K562 (cell line): ENCODE data around the gene C1orf167.

Experiments
- DNMT1 ChIP-seq: fragments of 450-650 bp; IDR thresholded peaks from 2 replicates; pipeline ENCODE4 v1.6.1; 2016; ENCODE audit warnings: antibody characterized with exemption, mild to moderate bottlenecking
- E2F3 ChIP-seq: fragments of 250-450 bp; sonication (Bioruptor Pico); IDR thresholded peaks from 2 replicates; pipeline ENCODE4 v1.4.0; 2020; ENCODE audit warnings: mild to moderate bottlenecking
- EP300 ChIP-seq: IDR thresholded peaks from 2 replicates; pipeline ENCODE4 v1.6.1; 2012; ENCODE audit warnings: low read length, improper control_type of control experiment
- FOS ChIP-seq: IDR thresholded peaks from 3 replicates; pipeline ENCODE4 v1.6.1; 2011; ENCODE audit not compliant: insufficient read length; ENCODE audit errors: extremely low read depth
- RNF2 ChIP-seq: sonication (generic); IDR thresholded peaks from 2 replicates; pipeline ENCODE4 v1.6.1; 2016
- SP1 ChIP-seq: sonication (generic); formaldehyde crosslinking; IDR thresholded peaks from 2 replicates; pipeline ENCODE4 v1.8.1; 2022; ENCODE audit warnings: mild to moderate bottlenecking, missing genetic modification reagents
- TF ChIP-seq, protein P1 (sequence below): sonication (generic); formaldehyde crosslinking; IDR thresholded peaks from 2 replicates; pipeline ENCODE4 v1.8.0; 2022; ENCODE audit warnings: mild to moderate bottlenecking, missing genetic modification reagents, borderline replicate concordance
- TF ChIP-seq, protein P2 (sequence below): sonication (generic); formaldehyde crosslinking; IDR thresholded peaks from 2 replicates; pipeline ENCODE4 v1.8.1; 2022; ENCODE audit warnings: missing genetic modification reagents
- TF ChIP-seq, protein P3 (sequence below), 2 experiments: fragments of 450-650 bp in 1 of 2; sonication (generic) in 1 of 2; formaldehyde crosslinking in 1 of 2; IDR thresholded peaks in 1 of 2; conservative IDR thresholded peaks in 1 of 2; 2 replicates each; pipeline versions ENCODE4 v1.6.1 to v1.8.1; 2016 to 2023; ENCODE audit warnings: mild to moderate bottlenecking in 2 of 2, moderate library complexity in 2 of 2, inconsistent platforms in 1 of 2, missing genetic modification reagents in 1 of 2

DNA sequence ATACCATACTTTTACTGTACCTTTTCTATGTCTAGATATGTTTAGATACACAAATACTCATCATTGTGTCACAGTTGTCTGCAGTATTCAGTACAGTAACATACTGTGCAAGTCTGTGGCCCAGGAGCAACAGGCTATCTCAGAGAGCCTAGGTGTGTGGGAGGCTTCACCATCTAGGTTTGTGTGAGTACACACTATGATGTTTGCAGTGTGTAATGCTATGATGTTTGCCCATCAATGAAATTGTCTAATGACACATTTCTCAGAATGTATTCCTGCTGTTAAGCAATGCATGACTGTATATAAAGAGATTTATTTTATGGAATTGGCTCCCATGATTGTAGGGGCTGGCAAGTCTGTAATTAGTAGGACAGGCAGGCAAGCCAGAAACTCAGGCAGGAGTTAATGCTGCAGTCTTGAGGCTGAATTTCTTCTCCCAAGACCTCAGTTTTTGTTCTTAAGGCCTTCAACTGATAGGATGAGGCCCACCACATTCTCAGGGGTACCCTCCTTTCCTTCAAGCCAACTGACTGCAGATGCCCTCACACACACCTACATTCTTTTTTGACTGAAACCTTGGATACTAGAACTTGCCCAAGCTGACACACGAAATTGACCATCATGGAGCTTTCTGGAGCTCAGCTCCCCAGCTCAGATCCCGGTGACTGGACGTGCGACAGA, 33.7 kb upstream of the C1orf167 start:
- TF ChIP-seq FOS (no peak), EP300 (no peak), SP1 (CRISPR knock-in tag) (no peak), DNMT1 (no peak), E2F3 (no peak), RNF2 (no peak)
- TF ChIP-seq, protein P1, sequence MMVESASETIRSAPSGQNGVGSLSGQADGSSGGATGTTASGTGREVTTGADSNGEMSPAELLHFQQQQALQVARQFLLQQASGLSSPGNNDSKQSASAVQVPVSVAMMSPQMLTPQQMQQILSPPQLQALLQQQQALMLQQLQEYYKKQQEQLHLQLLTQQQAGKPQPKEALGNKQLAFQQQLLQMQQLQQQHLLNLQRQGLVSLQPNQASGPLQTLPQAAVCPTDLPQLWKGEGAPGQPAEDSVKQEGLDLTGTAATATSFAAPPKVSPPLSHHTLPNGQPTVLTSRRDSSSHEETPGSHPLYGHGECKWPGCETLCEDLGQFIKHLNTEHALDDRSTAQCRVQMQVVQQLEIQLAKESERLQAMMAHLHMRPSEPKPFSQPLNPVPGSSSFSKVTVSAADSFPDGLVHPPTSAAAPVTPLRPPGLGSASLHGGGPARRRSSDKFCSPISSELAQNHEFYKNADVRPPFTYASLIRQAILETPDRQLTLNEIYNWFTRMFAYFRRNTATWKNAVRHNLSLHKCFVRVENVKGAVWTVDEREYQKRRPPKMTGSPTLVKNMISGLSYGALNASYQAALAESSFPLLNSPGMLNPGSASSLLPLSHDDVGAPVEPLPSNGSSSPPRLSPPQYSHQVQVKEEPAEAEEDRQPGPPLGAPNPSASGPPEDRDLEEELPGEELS (CRISPR knock-in tag) = no peak
- TF ChIP-seq, protein P2, sequence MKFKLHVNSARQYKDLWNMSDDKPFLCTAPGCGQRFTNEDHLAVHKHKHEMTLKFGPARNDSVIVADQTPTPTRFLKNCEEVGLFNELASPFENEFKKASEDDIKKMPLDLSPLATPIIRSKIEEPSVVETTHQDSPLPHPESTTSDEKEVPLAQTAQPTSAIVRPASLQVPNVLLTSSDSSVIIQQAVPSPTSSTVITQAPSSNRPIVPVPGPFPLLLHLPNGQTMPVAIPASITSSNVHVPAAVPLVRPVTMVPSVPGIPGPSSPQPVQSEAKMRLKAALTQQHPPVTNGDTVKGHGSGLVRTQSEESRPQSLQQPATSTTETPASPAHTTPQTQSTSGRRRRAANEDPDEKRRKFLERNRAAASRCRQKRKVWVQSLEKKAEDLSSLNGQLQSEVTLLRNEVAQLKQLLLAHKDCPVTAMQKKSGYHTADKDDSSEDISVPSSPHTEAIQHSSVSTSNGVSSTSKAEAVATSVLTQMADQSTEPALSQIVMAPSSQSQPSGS (CRISPR knock-in tag) = no peak
- TF ChIP-seq, protein P3, sequence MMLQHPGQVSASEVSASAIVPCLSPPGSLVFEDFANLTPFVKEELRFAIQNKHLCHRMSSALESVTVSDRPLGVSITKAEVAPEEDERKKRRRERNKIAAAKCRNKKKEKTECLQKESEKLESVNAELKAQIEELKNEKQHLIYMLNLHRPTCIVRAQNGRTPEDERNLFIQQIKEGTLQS (IDR thresholded peaks at IDR 0.05) = no peak
- TF ChIP-seq, protein P3 (CRISPR knock-in tag; conservative IDR thresholded peaks at IDR 0.05) = no peak
